NCI-H446 (cell line): ENCODE measurements around the gene ANKRD17.
A peak's percentile ranks its signal among the peaks of the same experiment; 100 is the strongest.
"Not testable (repeated sequence)": the region's sequence is repeated elsewhere in the genome, so short reads cannot be mapped to it uniquely, and the experiment has no call there.

Experiments used
- DNase-seq, 2 experiments: peaks; one replicate each; lab custom pipeline; 2025; lab: John Stamatoyannopoulos, UW

The ANKRD17 gene

GRCh38 chr4:73245955-73246354, 12.6 kb downstream of the ANKRD17 start:
- no peak for DNase-seq

GRCh38 chr4:73244945-73245601, 13.5 kb downstream of the ANKRD17 start:
- DNase-seq = no peak

GRCh38 chr4:73237044-73237443, 21.6 kb downstream of the ANKRD17 start:
- no peak for DNase-seq

GRCh38 chr4:73236151-73236550, 22.4 kb downstream of the ANKRD17 start:
- DNase-seq = no peak

- DNase-seq = no peak
Observed at GRCh38 chr4:73234712-73235111, 23.9 kb downstream of the ANKRD17 start.

GRCh38 chr4:73231518-73232487, 26.8 kb downstream of the ANKRD17 start:
- no peak for DNase-seq

GRCh38 chr4:73230865-73231517, 27.6 kb downstream of the ANKRD17 start:
- no peak for DNase-seq

GRCh38 chr4:73228800-73229199, 29.8 kb downstream of the ANKRD17 start:
- not testable (repeated sequence) for DNase-seq

- no peak for DNase-seq
Observed at GRCh38 chr4:73224886-73225285, 33.7 kb downstream of the ANKRD17 start.

- no peak for DNase-seq
Observed at GRCh38 chr4:73223258-73223650, 35.3 kb downstream of the ANKRD17 start.

- peak; percentile 80 to 89 for DNase-seq
Observed at GRCh38 chr4:73222466-73223257, 35.9 kb downstream of the ANKRD17 start.

- no peak for DNase-seq
Observed at GRCh38 chr4:73221734-73222133, 36.9 kb downstream of the ANKRD17 start.

- no peak for DNase-seq
Observed at GRCh38 chr4:73220815-73221214, 37.8 kb downstream of the ANKRD17 start.

GRCh38 chr4:73213916-73214653, 44.5 kb downstream of the ANKRD17 start:
- DNase-seq = no peak

- DNase-seq = no peak
Observed at GRCh38 chr4:73212982-73213730, 45.4 kb downstream of the ANKRD17 start.

GRCh38 chr4:73211968-73212367, 46.6 kb downstream of the ANKRD17 start:
- no peak for DNase-seq

- DNase-seq = no peak
Observed at GRCh38 chr4:73208376-73208775, 50.2 kb downstream of the ANKRD17 start.

GRCh38 chr4:73206236-73206635, 52.4 kb downstream of the ANKRD17 start:
- no peak for DNase-seq

GRCh38 chr4:73205482-73205881, 53.1 kb downstream of the ANKRD17 start:
- DNase-seq = no peak

GRCh38 chr4:73203976-73204375, 54.6 kb downstream of the ANKRD17 start:
- not testable (repeated sequence) for DNase-seq
